Naive thymus-derived CD4-positive, alpha-beta T cell (primary cell): ENCODE data around the gene NKAIN2. TPM values are rescaled to one million over a fixed set of nuclear protein-coding genes. Genes with fewer than 3 reads are reported as not detected.
"Not testable (repeated sequence)": the region's sequence is repeated elsewhere in the genome, so short reads cannot be mapped to it uniquely, and the experiment has no call there.

Experiments
- ATAC-seq: fragments of 150-1000 bp; cut with Tn5 transposase; 2 replicates; pipeline ENCODE4 v1.10.0; 2021; ENCODE audit warnings: mild to moderate bottlenecking, moderate library complexity
- CTCF ChIA-PET: fragments of 350-600 bp; sonication (Branson Sonifier 250); formaldehyde crosslinking; loops from one replicate; lab custom pipeline; 2021; ENCODE audit warnings: antibody characterized with exemption; lab: Charles Lee
- POLR2A ChIA-PET: fragments of 350-600 bp; sonication (Branson Sonifier 250); formaldehyde crosslinking; loops from one replicate; lab custom pipeline; 2021; ENCODE audit warnings: antibody characterized with exemption, inconsistent platforms; lab: Charles Lee
- DNase-seq, 9 donors: peaks; one replicate each; pipeline versions ENCODE4 v3.0.0 to v3.0.0-alpha.2; 2020 to 2022; ENCODE audit warnings: mixed read lengths in 1 of 9
- H3K27ac ChIP-seq: one replicate; pipeline ENCODE4 v1.7.0; 2013; ENCODE audit warnings: mild to moderate bottlenecking, low read depth, low read length, moderate library complexity
- H3K27me3 ChIP-seq, 2 donors: one replicate each; pipeline ENCODE4 v1.7.0; 2013; ENCODE audit warnings: low read length in 2 of 2, mild to moderate bottlenecking in 2 of 2, moderate library complexity in 2 of 2; ENCODE audit not compliant: control insufficient read depth in 2 of 2, insufficient read depth in 2 of 2
- H3K36me3 ChIP-seq, 3 experiments: 1 replicate in 2 of 3; 2 replicates in 1 of 3; pipeline ENCODE4 v1.7.0; 2013; ENCODE audit warnings: low read length in 3 of 3, mild to moderate bottlenecking in 3 of 3, moderate library complexity in 1 of 3; ENCODE audit not compliant: insufficient read depth in 3 of 3, control insufficient read depth in 2 of 3
- H3K4me1 ChIP-seq, 2 donors: one replicate each; pipeline ENCODE4 v1.7.0; 2013; ENCODE audit warnings: low read length in 2 of 2, mild to moderate bottlenecking in 2 of 2, moderate library complexity in 1 of 2; ENCODE audit not compliant: control insufficient read depth in 2 of 2, insufficient read depth in 2 of 2
- H3K4me3 ChIP-seq: 2 replicates; pipeline ENCODE4 v1.7.0; 2013; ENCODE audit warnings: mild to moderate bottlenecking, low read length
- H3K9me3 ChIP-seq, 3 experiments: 1 replicate in 2 of 3; 2 replicates in 1 of 3; pipeline ENCODE4 v1.7.0; 2013; ENCODE audit warnings: low read length in 3 of 3; ENCODE audit not compliant: control insufficient read depth in 2 of 3
- H3K27ac Mint-ChIP-seq, 9 donors: one replicate each; pipeline ENCODE4 v1.8.0; 2020 to 2022; ENCODE audit warnings: mixed read lengths in 9 of 9, mild to moderate bottlenecking in 8 of 9, moderate library complexity in 5 of 9, inconsistent platforms in 2 of 9
- H3K27me3 Mint-ChIP-seq, 5 donors: one replicate each; pipeline ENCODE4 v1.8.0; 2021 to 2022; ENCODE audit warnings: mixed read lengths in 5 of 5, mild to moderate bottlenecking in 1 of 5
- H3K36me3 Mint-ChIP-seq, 5 donors: one replicate each; pipeline ENCODE4 v1.8.0; 2020 to 2022; ENCODE audit warnings: mixed read lengths in 5 of 5, mild to moderate bottlenecking in 3 of 5, inconsistent platforms in 1 of 5
- H3K4me1 Mint-ChIP-seq, 7 donors: one replicate each; pipeline ENCODE4 v1.8.0; 2020 to 2022; ENCODE audit warnings: mixed read lengths in 7 of 7, mild to moderate bottlenecking in 3 of 7, inconsistent platforms in 1 of 7
- H3K4me3 Mint-ChIP-seq, 10 donors: one replicate each; pipeline ENCODE4 v1.8.0; 2020 to 2022; ENCODE audit warnings: mild to moderate bottlenecking in 10 of 10, mixed read lengths in 10 of 10, moderate library complexity in 6 of 10, inconsistent platforms in 2 of 10
- H3K9me3 Mint-ChIP-seq, 11 donors: one replicate each; pipeline ENCODE4 v1.8.0; 2020 to 2022; ENCODE audit warnings: mixed read lengths in 11 of 11, mild to moderate bottlenecking in 4 of 11, inconsistent platforms in 1 of 11, moderate library complexity in 1 of 11
- intact Hi-C, 2 donors: fragments of 100-400 bp; cut with micrococcal nuclease; formaldehyde crosslinking; loops; one replicate each; pipeline ENCODE4 v1.15.1; 2023
- polyA plus RNA-seq, 2 donors: library from polyadenylated mRNA; unstranded; fragments of 300-500 nt; fragmentation: Illumina TruSeq; gene quantifications; one replicate each; pipeline ENCODE4 v1.2.3, GENCODE V29; 2021
- total RNA-seq, 6 experiments: library from RNA in 5 of 6; stranded (reverse) in 5 of 6; gene quantifications; 1 replicate in 5 of 6; 2 replicates in 1 of 6; pipeline ENCODE4 v1.2.3 and lab custom pipeline; 2021 to 2026

Gene NKAIN2
- total and polyA plus RNA-seq, 7 experiments from 2014 or later, result 0.21 to 2.9 TPM; not detected in 5

DNA sequence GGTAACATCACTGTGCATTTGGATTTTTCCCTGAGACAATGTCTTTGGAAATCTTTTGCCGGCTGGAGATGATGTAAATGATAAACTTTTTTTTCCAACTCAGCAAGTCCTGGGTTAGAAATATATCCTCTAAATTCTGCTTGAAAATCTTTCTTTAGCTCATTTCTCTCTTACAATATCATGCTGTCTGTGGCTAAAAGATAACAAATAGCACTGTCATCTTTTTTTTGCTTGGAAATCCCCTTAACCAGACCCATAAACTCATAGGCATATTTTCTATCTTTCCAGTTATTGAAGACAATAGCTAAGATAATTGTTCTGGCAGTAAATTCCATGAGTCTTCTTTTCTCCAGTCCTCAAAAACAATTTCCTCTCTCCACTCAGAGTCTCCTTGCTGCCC, 481.5 kb downstream of the NKAIN2 start:
- CTCF ChIA-PET, result no interaction called here

DNA sequence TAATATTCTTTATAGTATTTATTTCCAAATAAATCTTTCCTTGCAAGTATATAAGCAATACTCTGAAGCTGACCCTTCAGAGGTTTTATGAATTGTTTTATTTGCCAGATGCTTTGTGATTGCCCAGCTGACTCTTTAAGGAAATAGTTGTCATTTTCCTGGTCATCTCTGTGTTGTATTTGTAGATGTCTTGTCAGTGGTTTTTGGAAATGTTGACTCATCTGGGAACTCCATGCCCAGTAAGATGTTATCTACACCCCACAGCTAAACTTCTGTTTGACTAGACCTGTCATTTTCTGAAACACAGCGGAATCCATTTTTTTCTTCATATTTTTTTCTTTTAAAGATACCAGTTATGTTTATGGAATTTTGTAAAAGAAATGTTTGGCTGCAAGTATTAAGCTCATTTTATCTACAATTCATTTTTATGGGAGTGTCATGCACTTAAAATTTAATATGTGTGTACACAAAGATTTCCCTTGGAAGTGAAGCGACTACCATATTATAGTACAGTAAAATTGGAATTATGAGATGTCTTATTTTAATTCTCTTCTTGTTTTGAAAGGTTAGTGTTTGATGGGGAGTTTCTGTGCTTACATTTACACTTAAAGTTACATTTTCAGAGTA, 491.0 kb downstream of the NKAIN2 start:
- Mint-ChIP-seq H3K4me1 (no peaks in the 10 kb centered on the region), H3K9me3 (peaks cover 0 to 5% (median 0%) of the 10 kb centered on the region in 11 donors), H3K4me3 (no peak overlapping the region), H3K27me3 (no peaks in the 10 kb centered on the region), H3K36me3 (no peaks in the 10 kb centered on the region), H3K27ac (no peak overlapping the region)
- intact Hi-C loops, result no loop called here
- ATAC-seq, result no peak
- ChIA-PET CTCF (no interaction called here), POLR2A (no interaction called here)
- no peak overlapping the region for H3K27ac ChIP-seq
- no peaks in the 10 kb centered on the region for H3K27me3 ChIP-seq
- DNase-seq, result no peak
- H3K4me3 ChIP-seq, result no peak overlapping the region
- H3K4me1 ChIP-seq, result no peaks in the 10 kb centered on the region
- no peaks in the 10 kb centered on the region for H3K36me3 ChIP-seq
- H3K9me3 ChIP-seq, result no peaks in the 10 kb centered on the region

More for the DNA sequence above, 481.5 kb downstream of the NKAIN2 start:
- Histone ChIP-seq H3K27ac (no peak overlapping the region), H3K36me3 (no peaks in the 10 kb centered on the region), H3K27me3 (no peaks in the 10 kb centered on the region), H3K9me3 (no peaks in the 10 kb centered on the region), H3K4me3 (no peak overlapping the region), H3K4me1 (no peaks in the 10 kb centered on the region)
- peaks cover 0 to 8% (median 0%) of the 10 kb centered on the region in 11 donors for H3K9me3 Mint-ChIP-seq
- ATAC-seq, result no peak
- POLR2A ChIA-PET, result no interaction called here
- no peak overlapping the region for H3K27ac Mint-ChIP-seq
- H3K27me3 Mint-ChIP-seq, result no peaks in the 10 kb centered on the region
- no peak overlapping the region for H3K4me3 Mint-ChIP-seq
- intact Hi-C loops, result no loop called here
- DNase-seq, result no peak
- H3K4me1 Mint-ChIP-seq, result no peaks in the 10 kb centered on the region
- no peaks in the 10 kb centered on the region for H3K36me3 Mint-ChIP-seq

DNA sequence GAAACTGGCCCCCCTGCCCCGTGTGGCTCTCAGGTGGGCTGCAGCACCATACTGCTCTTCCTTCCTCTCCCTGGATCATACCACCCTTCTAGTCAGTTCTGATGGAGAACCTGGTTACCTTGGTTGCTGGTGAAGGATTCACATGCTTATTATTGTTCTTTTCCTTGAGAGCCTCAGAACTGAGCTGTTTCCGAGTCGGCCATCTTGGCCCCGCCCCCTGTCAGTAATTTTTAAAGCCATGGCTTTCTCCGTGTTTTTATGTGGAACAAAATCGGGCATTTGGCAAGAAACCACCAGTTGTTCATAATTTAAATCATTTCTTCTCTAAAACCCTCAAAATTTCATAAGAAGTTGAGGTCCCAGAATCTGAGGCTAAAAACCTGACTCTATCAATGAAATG, 493.8 kb downstream of the NKAIN2 start:
- POLR2A ChIA-PET, result no interaction called here
- Mint-ChIP-seq H3K4me3 (no peak overlapping the region), H3K9me3 (peaks cover 0 to 7% (median 0%) of the 10 kb centered on the region in 11 donors), H3K36me3 (no peaks in the 10 kb centered on the region), H3K4me1 (no peaks in the 10 kb centered on the region), H3K27ac (no peak overlapping the region), H3K27me3 (no peaks in the 10 kb centered on the region)
- Histone ChIP-seq H3K9me3 (no peaks in the 10 kb centered on the region), H3K27me3 (no peaks in the 10 kb centered on the region), H3K4me3 (no peak overlapping the region), H3K27ac (no peak overlapping the region), H3K4me1 (no peaks in the 10 kb centered on the region), H3K36me3 (no peaks in the 10 kb centered on the region)
- ATAC-seq, result no peak
- no peak for DNase-seq
- CTCF ChIA-PET, result no interaction called here
- intact Hi-C loops, result no loop called here

DNA sequence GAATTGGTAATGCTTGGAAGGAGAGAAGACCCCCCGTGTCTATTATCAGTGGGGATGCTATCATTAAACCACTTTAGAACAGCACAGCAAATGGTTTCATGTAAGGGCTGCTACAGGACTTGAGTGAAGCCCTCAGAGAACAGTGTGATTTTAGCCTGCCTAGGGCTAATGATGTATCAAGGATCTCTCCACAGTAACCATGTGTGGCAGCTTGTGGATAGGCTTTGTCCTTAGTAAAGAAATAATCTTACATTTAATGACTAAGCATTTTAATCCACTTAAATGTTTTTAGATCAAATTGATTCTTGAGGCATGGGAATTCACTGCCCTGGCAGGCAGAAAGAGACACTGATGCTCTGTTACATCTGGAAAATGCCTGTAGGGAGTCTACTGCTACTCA, 495.1 kb downstream of the NKAIN2 start:
- Mint-ChIP-seq H3K9me3 (peaks cover 0 to 10% (median 0%) of the 10 kb centered on the region in 11 donors), H3K4me3 (no peak overlapping the region), H3K4me1 (no peaks in the 10 kb centered on the region), H3K27ac (no peak overlapping the region), H3K27me3 (no peaks in the 10 kb centered on the region), H3K36me3 (no peaks in the 10 kb centered on the region)
- Histone ChIP-seq H3K4me1 (no peaks in the 10 kb centered on the region), H3K4me3 (no peak overlapping the region), H3K36me3 (no peaks in the 10 kb centered on the region), H3K27me3 (no peaks in the 10 kb centered on the region), H3K9me3 (no peaks in the 10 kb centered on the region), H3K27ac (no peak overlapping the region)
- ChIA-PET POLR2A (no interaction called here), CTCF (no interaction called here)
- DNase-seq (no peak), ATAC-seq (no peak)
- intact Hi-C loops, result no loop called here

DNA sequence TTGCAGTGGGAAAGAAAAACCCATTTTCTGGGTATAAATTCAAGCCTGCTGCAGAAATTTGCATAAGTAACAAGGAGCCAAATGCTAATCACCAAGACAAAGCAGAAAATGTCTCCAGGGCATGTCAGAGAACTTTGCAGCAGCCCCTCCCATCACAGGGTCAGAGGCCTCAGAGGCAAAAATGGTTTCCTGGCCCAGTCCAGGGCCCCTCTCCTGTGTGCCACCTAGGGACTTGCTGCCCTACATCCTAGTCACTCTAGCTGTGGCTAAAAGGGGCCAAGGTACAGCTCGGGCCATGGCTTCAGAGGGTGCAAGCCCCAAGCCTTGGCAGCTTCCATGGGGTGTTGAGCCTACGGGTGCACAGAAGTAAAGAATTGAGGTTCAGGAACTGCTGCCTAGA, 497.2 kb downstream of the NKAIN2 start:
- intact Hi-C loops, DNase-seq, H3K4me1 Mint-ChIP-seq, H3K27ac ChIP-seq, H3K4me3 ChIP-seq, H3K27me3 Mint-ChIP-seq, H3K36me3 ChIP-seq, H3K36me3 Mint-ChIP-seq, H3K4me1 ChIP-seq, H3K27ac Mint-ChIP-seq, H3K27me3 ChIP-seq, ATAC-seq, H3K4me3 Mint-ChIP-seq, H3K9me3 Mint-ChIP-seq, CTCF ChIA-PET, H3K9me3 ChIP-seq, POLR2A ChIA-PET: not testable (repeated sequence)

DNA sequence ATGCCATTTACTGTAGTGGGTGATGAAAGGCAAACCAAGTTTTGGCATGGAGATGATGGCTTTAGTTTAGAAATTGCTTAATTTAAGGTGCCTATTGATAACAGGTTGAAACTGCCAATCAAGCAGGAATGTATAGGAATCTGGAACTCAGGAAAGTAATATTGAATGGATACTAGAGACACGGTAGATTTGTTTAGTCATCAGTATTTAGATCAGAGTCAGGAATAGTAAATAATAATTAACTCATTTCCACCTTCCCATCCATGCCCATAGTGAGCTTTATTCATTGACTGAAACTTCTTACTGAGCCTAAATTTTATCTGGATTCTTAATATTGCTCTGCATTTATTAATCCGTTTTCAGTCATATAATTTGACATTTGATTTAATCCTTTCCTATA, 500.3 kb downstream of the NKAIN2 start:
- POLR2A ChIA-PET, result no interaction called here
- intact Hi-C loops, result no loop called here
- Histone ChIP-seq H3K27ac (no peak overlapping the region), H3K4me3 (no peak overlapping the region), H3K36me3 (no peaks in the 10 kb centered on the region), H3K4me1 (no peaks in the 10 kb centered on the region), H3K9me3 (no peaks in the 10 kb centered on the region), H3K27me3 (no peaks in the 10 kb centered on the region)
- H3K27me3 Mint-ChIP-seq, result no peaks in the 10 kb centered on the region
- no peak overlapping the region for H3K27ac Mint-ChIP-seq
- no peaks in the 10 kb centered on the region for H3K4me1 Mint-ChIP-seq
- H3K36me3 Mint-ChIP-seq, result no peaks in the 10 kb centered on the region
- ATAC-seq (no peak), DNase-seq (no peak)
- no peak overlapping the region for H3K4me3 Mint-ChIP-seq
- peaks cover 0 to 10% (median 2%) of the 10 kb centered on the region in 11 donors for H3K9me3 Mint-ChIP-seq
- CTCF ChIA-PET, result no interaction called here

DNA sequence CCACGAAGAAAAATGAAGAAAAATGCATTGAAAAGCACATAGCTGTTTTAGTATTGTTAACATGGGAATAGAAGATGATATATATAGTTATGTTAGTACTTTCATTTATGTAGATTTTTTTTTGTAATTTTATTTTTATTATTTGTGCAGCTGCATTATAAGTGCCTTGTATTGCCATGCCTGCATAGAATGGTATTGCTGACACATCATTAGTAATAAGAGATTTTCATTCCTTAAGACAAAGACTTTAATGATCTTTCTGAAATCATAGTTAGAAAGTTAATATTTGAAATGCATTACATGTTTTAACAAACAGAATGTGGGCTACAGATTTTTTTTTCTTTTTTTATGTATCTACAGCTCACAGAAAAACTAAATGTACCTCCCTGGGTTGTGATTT, 506.5 kb downstream of the NKAIN2 start:
- Mint-ChIP-seq H3K27me3 (no peaks in the 10 kb centered on the region), H3K36me3 (no peaks in the 10 kb centered on the region), H3K4me1 (no peaks in the 10 kb centered on the region), H3K9me3 (peaks cover 0 to 8% (median 0%) of the 10 kb centered on the region in 11 donors), H3K27ac (no peak overlapping the region), H3K4me3 (no peak overlapping the region)
- Histone ChIP-seq H3K4me3 (no peak overlapping the region), H3K36me3 (no peaks in the 10 kb centered on the region), H3K27ac (no peak overlapping the region), H3K9me3 (no peaks in the 10 kb centered on the region), H3K4me1 (no peaks in the 10 kb centered on the region), H3K27me3 (no peaks in the 10 kb centered on the region)
- DNase-seq, result no peak
- intact Hi-C loops, result no loop called here
- ATAC-seq, result no peak
- POLR2A ChIA-PET, result no interaction called here
- CTCF ChIA-PET, result no interaction called here
